ENCODE measurements around the gene EIF5A. TPM values are rescaled to one million over a fixed set of nuclear protein-coding genes. Genes with fewer than 3 reads are reported as not detected.

The EIF5A gene
- total and polyA plus RNA-seq, 8 donors: 213 to 622 (median 264) TPM

DNA sequence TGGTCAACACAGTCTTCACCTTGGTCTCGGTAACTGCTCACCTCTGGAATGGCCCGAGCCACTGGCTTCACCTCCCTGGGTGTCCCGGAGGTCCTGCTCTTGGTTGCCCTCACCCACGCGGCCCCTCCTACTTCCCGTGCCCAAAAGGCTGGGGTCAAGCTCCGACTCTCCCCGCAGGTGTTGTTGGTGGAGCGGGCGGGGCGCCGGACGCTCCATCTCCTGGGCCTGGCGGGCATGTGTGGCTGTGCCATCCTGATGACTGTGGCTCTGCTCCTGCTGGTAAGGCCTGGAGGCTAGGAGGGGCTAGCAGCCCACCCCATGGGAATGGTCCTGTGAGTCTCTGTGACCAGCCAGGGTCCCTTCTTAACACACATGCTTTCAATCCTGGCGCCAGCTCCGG, 22.5 kb upstream of the EIF5A start:
- Histone ChIP-seq H3K9me3 (no peaks in the 10 kb centered on the region), H3K4me1 (peaks cover 17 to 24% of the 10 kb centered on the region in 2 donors), H3K36me3 (no peaks in the 10 kb centered on the region), H3K27ac (no peak overlapping the region), H3K4me3 (no peak overlapping the region), H3K27me3 (peaks cover 0 to 66% of the 10 kb centered on the region in 2 donors)
- TF ChIP-seq, protein P1, sequence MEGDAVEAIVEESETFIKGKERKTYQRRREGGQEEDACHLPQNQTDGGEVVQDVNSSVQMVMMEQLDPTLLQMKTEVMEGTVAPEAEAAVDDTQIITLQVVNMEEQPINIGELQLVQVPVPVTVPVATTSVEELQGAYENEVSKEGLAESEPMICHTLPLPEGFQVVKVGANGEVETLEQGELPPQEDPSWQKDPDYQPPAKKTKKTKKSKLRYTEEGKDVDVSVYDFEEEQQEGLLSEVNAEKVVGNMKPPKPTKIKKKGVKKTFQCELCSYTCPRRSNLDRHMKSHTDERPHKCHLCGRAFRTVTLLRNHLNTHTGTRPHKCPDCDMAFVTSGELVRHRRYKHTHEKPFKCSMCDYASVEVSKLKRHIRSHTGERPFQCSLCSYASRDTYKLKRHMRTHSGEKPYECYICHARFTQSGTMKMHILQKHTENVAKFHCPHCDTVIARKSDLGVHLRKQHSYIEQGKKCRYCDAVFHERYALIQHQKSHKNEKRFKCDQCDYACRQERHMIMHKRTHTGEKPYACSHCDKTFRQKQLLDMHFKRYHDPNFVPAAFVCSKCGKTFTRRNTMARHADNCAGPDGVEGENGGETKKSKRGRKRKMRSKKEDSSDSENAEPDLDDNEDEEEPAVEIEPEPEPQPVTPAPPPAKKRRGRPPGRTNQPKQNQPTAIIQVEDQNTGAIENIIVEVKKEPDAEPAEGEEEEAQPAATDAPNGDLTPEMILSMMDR (IDR thresholded peaks at IDR 0.05): no peak
- ATAC-seq (no peak), DNase-seq (no peak)
- intact Hi-C loops (cut with DNase I): no loop called here

DNA sequence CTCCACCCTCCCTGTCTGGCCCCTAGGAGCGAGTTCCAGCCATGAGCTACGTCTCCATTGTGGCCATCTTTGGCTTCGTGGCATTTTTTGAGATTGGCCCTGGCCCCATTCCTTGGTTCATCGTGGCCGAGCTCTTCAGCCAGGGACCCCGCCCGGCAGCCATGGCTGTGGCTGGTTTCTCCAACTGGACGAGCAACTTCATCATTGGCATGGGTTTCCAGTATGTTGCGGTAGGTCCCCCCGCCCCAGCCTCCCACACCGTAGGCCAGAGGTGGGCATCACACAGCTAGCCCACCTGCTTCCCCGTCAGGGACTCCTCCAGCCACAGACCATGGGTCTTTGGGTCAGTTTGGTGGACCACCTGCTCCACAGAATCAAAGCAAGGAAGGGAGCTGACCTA, 21.7 kb upstream of the EIF5A start:
- ATAC-seq (no peak), DNase-seq (no peak)
- H3K4me1 ChIP-seq: peaks cover 16 to 20% of the 10 kb centered on the region in 2 donors
- no peak overlapping the region for H3K27ac ChIP-seq
- intact Hi-C loops (cut with DNase I): no loop called here
- H3K36me3 ChIP-seq: no peaks in the 10 kb centered on the region
- TF ChIP-seq, protein P1 (IDR thresholded peaks at IDR 0.05): no peak
- H3K27me3 ChIP-seq: peaks cover 0 to 73% of the 10 kb centered on the region in 2 donors
- no peaks in the 10 kb centered on the region for H3K9me3 ChIP-seq
- H3K4me3 ChIP-seq: no peak overlapping the region

DNA sequence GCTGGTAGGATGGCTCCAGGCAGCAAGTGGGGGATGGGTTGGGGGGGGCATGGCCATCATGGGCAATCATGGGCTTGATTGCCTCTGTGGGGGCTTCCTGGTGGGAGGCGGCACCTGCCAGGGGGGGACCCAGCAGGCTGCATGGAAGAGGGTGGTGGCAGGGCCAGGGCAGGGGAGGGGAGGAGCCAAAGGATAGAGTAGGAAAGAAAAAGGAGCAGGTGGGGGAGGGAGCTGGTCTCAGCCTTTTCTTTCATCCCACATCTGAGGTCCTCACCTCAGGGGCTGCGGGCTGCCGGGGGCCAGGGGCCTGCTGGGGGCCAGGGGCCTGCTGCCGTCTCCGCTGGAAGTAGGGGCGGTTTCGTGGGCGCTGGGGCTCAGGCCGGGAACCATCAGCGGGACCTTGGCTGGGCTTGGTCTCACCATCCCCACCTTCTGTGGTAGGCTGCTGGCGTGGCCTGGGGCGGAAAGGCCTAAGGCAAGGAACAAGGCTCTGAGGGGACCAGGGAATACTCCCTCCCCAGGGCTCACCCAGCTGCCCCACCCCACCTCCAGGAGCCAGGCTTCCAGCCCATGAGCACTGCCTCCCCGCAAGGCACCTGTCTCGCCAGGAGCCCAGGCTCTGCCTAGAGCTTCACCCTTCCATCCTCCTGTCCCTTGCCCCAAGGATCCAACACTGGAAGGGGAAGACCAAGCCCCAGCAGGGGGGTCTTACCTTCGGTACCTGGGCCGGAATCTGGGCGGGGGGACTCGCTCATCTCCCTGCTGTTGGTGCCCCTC, 18.0 kb upstream of the EIF5A start:
- no peak for DNase-seq
- no peak overlapping the region for H3K4me3 ChIP-seq
- peaks cover 12 to 74% of the 10 kb centered on the region in 2 donors for H3K27me3 ChIP-seq
- H3K27ac ChIP-seq: no peak overlapping the region
- ATAC-seq: no peak
- peaks cover 4 to 9% of the 10 kb centered on the region in 2 donors for H3K4me1 ChIP-seq
- no peaks in the 10 kb centered on the region for H3K36me3 ChIP-seq
- intact Hi-C loops (cut with DNase I): loop anchor here (10.0 kb wide), 1 partner anchor 245 kb away; the partner anchor contains the start of gene SLC16A11 (in 2 of the 2)
- H3K9me3 ChIP-seq: no peaks in the 10 kb centered on the region
- TF ChIP-seq, protein P1 (IDR thresholded peaks at IDR 0.05): no peak

DNA sequence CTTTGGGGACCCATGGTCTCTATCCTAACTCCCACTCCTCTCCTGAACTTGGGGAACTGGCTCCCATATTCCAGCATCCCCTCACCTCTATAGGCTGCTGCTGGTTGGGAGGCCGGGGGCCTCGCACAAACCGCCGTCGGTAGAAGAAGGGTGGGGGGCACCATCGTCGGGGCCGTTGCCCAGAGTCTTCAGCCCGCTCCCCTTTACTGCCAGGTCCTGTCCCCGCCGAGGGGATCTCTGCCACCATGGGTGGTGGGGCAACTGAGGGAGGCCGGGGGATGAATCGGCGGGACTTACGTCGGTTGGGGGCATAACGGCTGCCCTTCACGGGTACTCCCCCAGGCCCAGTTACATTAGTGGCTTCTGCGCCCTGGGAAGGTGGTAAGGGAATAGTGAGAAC, 17.3 kb upstream of the EIF5A start:
- TF ChIP-seq, protein P1 (IDR thresholded peaks at IDR 0.05): no peak
- H3K36me3 ChIP-seq: no peaks in the 10 kb centered on the region
- peaks cover 19 to 82% of the 10 kb centered on the region in 2 donors for H3K27me3 ChIP-seq
- no peaks in the 10 kb centered on the region for H3K9me3 ChIP-seq
- intact Hi-C loops (cut with DNase I): loop anchor here (10.0 kb wide), 1 partner anchor 245 kb away; the partner anchor contains the start of gene SLC16A11 (in 2 of the 2)
- H3K27ac ChIP-seq: no peak overlapping the region
- DNase-seq (no peak), ATAC-seq (no peak)
- H3K4me1 ChIP-seq: peaks cover 9 to 16% of the 10 kb centered on the region in 2 donors
- no peak overlapping the region for H3K4me3 ChIP-seq

DNA sequence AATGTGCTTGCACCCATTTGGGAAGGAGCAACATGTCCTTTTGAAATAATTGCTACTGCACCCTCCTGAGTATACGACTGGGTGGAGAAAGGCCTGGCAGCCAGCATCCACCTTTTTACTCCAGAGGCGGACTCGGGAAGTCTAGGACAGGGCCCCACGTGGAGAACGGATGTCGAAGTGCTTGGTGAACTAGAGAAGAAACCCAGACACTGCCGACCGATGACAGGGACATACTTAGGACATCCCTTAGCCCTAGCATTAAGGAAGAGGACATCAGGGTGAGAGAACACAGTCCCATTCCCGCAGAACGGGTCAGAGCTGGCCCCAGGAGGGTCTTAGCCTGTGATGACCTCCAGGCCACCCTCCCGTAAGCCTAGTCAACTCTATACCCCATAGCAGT, 16.7 kb upstream of the EIF5A start:
- H3K9me3 ChIP-seq: no peaks in the 10 kb centered on the region
- DNase-seq (no peak), ATAC-seq (no peak)
- no peak overlapping the region for H3K27ac ChIP-seq
- TF ChIP-seq, protein P1 (IDR thresholded peaks at IDR 0.05): no peak
- peaks cover 24 to 87% of the 10 kb centered on the region in 2 donors for H3K27me3 ChIP-seq
- intact Hi-C loops (cut with DNase I): loop anchor here (10.0 kb wide), 1 partner anchor 246 kb away; the partner anchor contains the start of gene SLC16A11 (in 2 of the 2)
- H3K4me1 ChIP-seq: peaks cover 9 to 21% of the 10 kb centered on the region in 2 donors
- no peaks in the 10 kb centered on the region for H3K36me3 ChIP-seq
- no peak overlapping the region for H3K4me3 ChIP-seq

Measured in left lung (tissue), 10 donors.